Psoas muscle (tissue), 8 donors: ENCODE measurements around the gene PACRG. TPM values are rescaled to one million over a fixed set of nuclear protein-coding genes. Genes with fewer than 3 reads are reported as not detected.

ENCODE experiments used
- ATAC-seq, 4 donors: fragments of 200-7000 bp; cut with Tn5 transposase; one replicate each; pipeline ENCODE4 v1.9.1; 2020; ENCODE audit warnings: moderate library complexity in 3 of 4, mild to moderate bottlenecking in 2 of 4
- DNase-seq, 2 donors: peaks; one replicate each; pipeline ENCODE4 v3.0.0-alpha.2; 2020
- H3K27ac ChIP-seq: fragments of 200-600 bp; one replicate; pipeline ENCODE4 v1.8.0; 2022
- H3K27me3 ChIP-seq, 3 donors: fragments of 200-600 bp in 1 of 3; one replicate each; pipeline versions ENCODE4 v1.6.1 to v1.8.0; 2013 to 2022; ENCODE audit warnings: low read length in 2 of 3, mild to moderate bottlenecking in 2 of 3, moderate library complexity in 1 of 3; ENCODE audit not compliant: insufficient read depth in 3 of 3
- H3K36me3 ChIP-seq, 2 donors: fragments of 200-600 bp in 1 of 2; one replicate each; pipeline versions ENCODE4 v1.6.1 to v1.8.0; 2013 to 2022; ENCODE audit warnings: low read depth in 1 of 2, mild to moderate bottlenecking in 1 of 2, moderate library complexity in 1 of 2; ENCODE audit not compliant: insufficient read depth in 1 of 2
- H3K4me1 ChIP-seq: fragments of 200-600 bp; one replicate; pipeline ENCODE4 v1.8.0; 2022
- H3K4me3 ChIP-seq: fragments of 200-600 bp; one replicate; pipeline ENCODE4 v1.8.0; 2022; ENCODE audit warnings: mild to moderate bottlenecking
- H3K9me3 ChIP-seq: fragments of 200-600 bp; one replicate; pipeline ENCODE4 v1.8.0; 2022
- CTCF ChIP-seq: fragments of 200-600 bp; IDR thresholded peaks from one replicate; pipeline ENCODE4 v1.8.0; 2022; ENCODE audit warnings: antibody characterized with exemption
- WGBS, 3 donors: extraction: QIAGEN DNeasy Blood & Tissue Kit; methylation state at CpG; one replicate each; pipeline versions ENCODE4 v1.1.6 to v1.1.7; 2013; 5-methylcytosine and 5-hydroxymethylcytosine counted together
- intact Hi-C, 2 donors: fragments of 100-400 bp; cut with DNase I; formaldehyde crosslinking; loops; one replicate each; pipeline versions ENCODE4 v1.11.0 to v1.14.2; 2022
- polyA plus RNA-seq, 3 donors: library from polyadenylated mRNA; stranded (reverse); fragments of 200-250 nt; gene quantifications; one replicate each; pipeline ENCODE4 v1.2.3, GENCODE V29; 2013
- total RNA-seq, 4 donors: library from RNA; stranded (reverse); fragmentation: NEBNext Ultra II Directional in 2 of 4; extraction: Animal tissue kit (Norgen Biotek cat#: 25700) in 2 of 4; gene quantifications; one replicate each; pipeline versions ENCODE4 v1.2.1 to v1.2.4, GENCODE V29; 2021 to 2023
- donor health status: healthy with polysubstance abuse.
- donor health status: DM: no; HTN: no; CAD: no; lungs with moderate emphysema.
- donor health status: Bipolar disorder and iron deficiency.
- donor health status: healthy.
- donor health status: DM: yes; HTN: yes; CAD: no.
- donor health status: DM: no; HTN: no; CAD: no.
- donor health status: DM: no; HTN: no; CAD: no.
- donor health status: DM: yes; HTN: yes; CAD: no.

Gene PACRG
- total and polyA plus RNA-seq, 7 donors = 0.17 to 3.1 (median 1.8) TPM

- Histone ChIP-seq H3K27me3 (no peaks in the 10 kb centered on the region), H3K27ac (no peak overlapping the region), H3K4me1 (no peaks in the 10 kb centered on the region), H3K9me3 (no peaks in the 10 kb centered on the region), H3K4me3 (no peak overlapping the region), H3K36me3 (no peaks in the 10 kb centered on the region)
- DNase-seq (no peak), ATAC-seq (no peak)
- WGBS, 3 donors = 93 to 97% (median 96%) methylated on average over 13 of the region's 13 CpGs
- no peak for TF ChIP-seq CTCF
- intact Hi-C loops = no loop called here
Measured at GRCh38 chr6:163364641-163365040, 636.9 kb downstream of the PACRG start.

Other genes starting within 250 kb of the PACRG start
- gene PRKN, start 208 bp upstream of the PACRG start, total RNA-seq = 10 to 100 TPM; 11.3 to 19.5 (median 15.2) TPM
- 10 to 100 TPM in 1 of 3 donors, 1 to 10 TPM in 2; 1.5 to 11.7 (median 5.5) TPM for gene PRKN, start 208 bp upstream of the PACRG start, polyA plus RNA-seq